ENCODE results near the gene ESPNL. TPM values are rescaled to one million over a fixed set of nuclear protein-coding genes. Genes with fewer than 3 reads are reported as not detected.
"Not testable (repeated sequence)": the region's sequence is repeated elsewhere in the genome, so short reads cannot be mapped to it uniquely, and the experiment has no call there.

Gene ESPNL
- total RNA-seq, 1 donor from 2014 or later: 0.40 TPM

DNA sequence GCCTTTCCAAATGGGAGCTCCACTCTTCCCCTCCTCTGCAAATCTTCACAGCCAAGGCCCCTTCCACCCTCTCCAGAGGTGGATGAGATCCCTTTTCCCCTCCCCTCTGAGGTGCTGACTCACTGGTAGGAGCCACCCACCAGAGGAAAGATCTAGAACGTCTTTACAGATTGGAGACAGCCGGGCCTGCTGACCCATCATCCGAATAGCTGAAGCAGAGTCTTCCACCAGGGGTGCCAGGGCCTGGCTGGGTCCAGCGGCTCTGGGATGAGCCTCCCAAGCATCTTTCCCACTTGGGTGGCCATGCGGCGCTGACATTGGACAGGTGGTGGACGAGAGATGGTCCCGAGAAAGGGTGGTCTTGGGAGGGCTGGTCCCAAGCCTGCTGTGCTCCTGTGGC lies 67.6 kb downstream of the ESPNL start:
- Mint-ChIP-seq H3K4me1 (no peaks in the 10 kb centered on the region), H3K27ac (ENCODE audit: unreplicated experiment) (peak overlapping the region; percentile 50), H3K9me3 (no peaks in the 10 kb centered on the region), H3K27me3 (ENCODE audit: low read depth) (peaks cover 27% of the 10 kb centered on the region), H3K4me3 (no peak overlapping the region), H3K36me3 (ENCODE audit: low read depth) (peaks cover 11% of the 10 kb centered on the region)
- TF ChIP-seq, protein P1, sequence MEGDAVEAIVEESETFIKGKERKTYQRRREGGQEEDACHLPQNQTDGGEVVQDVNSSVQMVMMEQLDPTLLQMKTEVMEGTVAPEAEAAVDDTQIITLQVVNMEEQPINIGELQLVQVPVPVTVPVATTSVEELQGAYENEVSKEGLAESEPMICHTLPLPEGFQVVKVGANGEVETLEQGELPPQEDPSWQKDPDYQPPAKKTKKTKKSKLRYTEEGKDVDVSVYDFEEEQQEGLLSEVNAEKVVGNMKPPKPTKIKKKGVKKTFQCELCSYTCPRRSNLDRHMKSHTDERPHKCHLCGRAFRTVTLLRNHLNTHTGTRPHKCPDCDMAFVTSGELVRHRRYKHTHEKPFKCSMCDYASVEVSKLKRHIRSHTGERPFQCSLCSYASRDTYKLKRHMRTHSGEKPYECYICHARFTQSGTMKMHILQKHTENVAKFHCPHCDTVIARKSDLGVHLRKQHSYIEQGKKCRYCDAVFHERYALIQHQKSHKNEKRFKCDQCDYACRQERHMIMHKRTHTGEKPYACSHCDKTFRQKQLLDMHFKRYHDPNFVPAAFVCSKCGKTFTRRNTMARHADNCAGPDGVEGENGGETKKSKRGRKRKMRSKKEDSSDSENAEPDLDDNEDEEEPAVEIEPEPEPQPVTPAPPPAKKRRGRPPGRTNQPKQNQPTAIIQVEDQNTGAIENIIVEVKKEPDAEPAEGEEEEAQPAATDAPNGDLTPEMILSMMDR (conservative IDR thresholded peaks at IDR 0.05): no peak
- DNase-seq (ENCODE audit: low read depth, low spot score): no peak

DNA sequence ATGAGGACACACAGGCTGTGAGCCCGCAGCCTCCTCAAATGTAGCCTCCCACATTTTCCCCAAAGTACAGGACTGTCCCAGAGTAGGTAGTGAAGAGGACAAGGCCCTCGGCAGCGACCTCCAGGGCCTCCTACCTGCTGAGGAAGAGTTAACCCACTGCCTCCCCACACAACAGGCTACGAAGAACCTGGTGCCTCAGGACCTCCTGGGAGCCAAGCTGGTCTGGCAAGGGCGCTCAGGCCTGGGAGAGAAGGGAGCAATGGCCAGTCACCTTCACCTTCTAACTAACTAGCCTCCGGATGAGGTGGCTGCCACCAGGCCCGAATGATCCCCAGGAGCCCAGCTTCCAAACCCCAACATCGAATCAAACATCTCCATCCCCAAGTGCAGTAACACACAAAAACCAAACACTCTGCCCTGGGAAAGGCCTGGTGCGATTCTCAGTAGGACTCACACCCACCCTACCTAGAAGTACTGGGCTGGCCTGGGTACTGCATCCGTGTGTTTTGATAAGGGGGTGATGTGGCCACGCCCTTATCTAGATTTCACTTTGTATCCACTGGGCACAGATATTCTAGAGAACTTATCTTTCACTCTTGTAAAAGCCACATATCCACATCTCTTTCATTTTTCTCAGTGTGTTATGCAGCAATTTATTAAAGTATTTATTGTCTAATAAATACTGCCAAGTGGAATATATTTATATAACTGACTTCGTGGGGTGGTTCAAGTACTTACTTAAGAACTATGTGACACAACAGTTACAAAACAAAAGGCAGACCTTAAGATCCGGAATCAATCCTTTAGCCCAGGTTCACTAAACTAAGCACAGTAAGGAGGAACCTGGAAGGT lies 68.3 kb downstream of the ESPNL start:
- H3K4me1 Mint-ChIP-seq: no peaks in the 10 kb centered on the region
- TF ChIP-seq, protein P1 (conservative IDR thresholded peaks at IDR 0.05): no peak
- no peak for DNase-seq (ENCODE audit: low read depth, low spot score)
- peaks cover 17% of the 10 kb centered on the region for H3K36me3 Mint-ChIP-seq (ENCODE audit: low read depth)
- H3K27ac Mint-ChIP-seq (ENCODE audit: unreplicated experiment): no peak overlapping the region
- no peak overlapping the region for H3K4me3 Mint-ChIP-seq
- H3K27me3 Mint-ChIP-seq (ENCODE audit: low read depth): peaks cover 21% of the 10 kb centered on the region
- H3K9me3 Mint-ChIP-seq: no peaks in the 10 kb centered on the region

- peaks cover 20% of the 10 kb centered on the region for H3K36me3 Mint-ChIP-seq (ENCODE audit: low read depth)
- peaks cover 20% of the 10 kb centered on the region for H3K27me3 Mint-ChIP-seq (ENCODE audit: low read depth)
- H3K27ac Mint-ChIP-seq (ENCODE audit: unreplicated experiment): no peak overlapping the region
- no peak for DNase-seq (ENCODE audit: low read depth, low spot score)
- TF ChIP-seq, protein P1 (conservative IDR thresholded peaks at IDR 0.05): no peak
- H3K4me3 Mint-ChIP-seq: no peak overlapping the region
- H3K9me3 Mint-ChIP-seq: no peaks in the 10 kb centered on the region
- no peaks in the 10 kb centered on the region for H3K4me1 Mint-ChIP-seq
Measured at GRCh38 chr2:238169048-238169707, 69.0 kb downstream of the ESPNL start.

- no peaks in the 10 kb centered on the region for H3K9me3 Mint-ChIP-seq
- no peaks in the 10 kb centered on the region for H3K4me1 Mint-ChIP-seq
Measured at GRCh38 chr2:238169708-238170251, 69.6 kb downstream of the ESPNL start.

GRCh38 chr2:238170386-238171071 lies 70.4 kb downstream of the ESPNL start:
- peaks cover 6% of the 10 kb centered on the region for H3K27me3 Mint-ChIP-seq (ENCODE audit: low read depth)
- no peak for DNase-seq (ENCODE audit: low read depth, low spot score)
- peak overlapping the region; percentile 81 for H3K27ac Mint-ChIP-seq (ENCODE audit: unreplicated experiment)
- no peak overlapping the region for H3K4me3 Mint-ChIP-seq
- H3K36me3 Mint-ChIP-seq (ENCODE audit: low read depth): peaks cover 20% of the 10 kb centered on the region
- H3K9me3 Mint-ChIP-seq: no peaks in the 10 kb centered on the region
- H3K4me1 Mint-ChIP-seq: no peaks in the 10 kb centered on the region
- TF ChIP-seq, protein P1 (conservative IDR thresholded peaks at IDR 0.05): no peak

More at GRCh38 chr2:238169708-238170251, 69.6 kb downstream of the ESPNL start:
- H3K27ac Mint-ChIP-seq (ENCODE audit: unreplicated experiment): peak overlapping the region; percentile 81
- H3K36me3 Mint-ChIP-seq (ENCODE audit: low read depth): peaks cover 20% of the 10 kb centered on the region
- DNase-seq (ENCODE audit: low read depth, low spot score): no peak
- peaks cover 14% of the 10 kb centered on the region for H3K27me3 Mint-ChIP-seq (ENCODE audit: low read depth)
- no peak overlapping the region for H3K4me3 Mint-ChIP-seq
- TF ChIP-seq, protein P1 (conservative IDR thresholded peaks at IDR 0.05): no peak

GRCh38 chr2:238171072-238171431 lies 70.9 kb downstream of the ESPNL start:
- DNase-seq (ENCODE audit: low read depth, low spot score); H3K4me3 Mint-ChIP-seq; H3K9me3 Mint-ChIP-seq; H3K4me1 Mint-ChIP-seq; H3K27ac Mint-ChIP-seq (ENCODE audit: unreplicated experiment); H3K27me3 Mint-ChIP-seq (ENCODE audit: low read depth): not testable (repeated sequence)
- peaks cover 20% of the 10 kb centered on the region for H3K36me3 Mint-ChIP-seq (ENCODE audit: low read depth)

Data from neural crest cell (in vitro differentiated cells).